Retina (tissue), 1 donor: Measurements from ENCODE around the gene EFHD2.
"Not testable (repeated sequence)": the region's sequence is repeated elsewhere in the genome, so short reads cannot be mapped to it uniquely, and the experiment has no call there.

ENCODE experiments used
- DNase-seq: peaks from one replicate; pipeline ENCODE4 v3.0.0-alpha.2; 2016

EFHD2 gene

DNA sequence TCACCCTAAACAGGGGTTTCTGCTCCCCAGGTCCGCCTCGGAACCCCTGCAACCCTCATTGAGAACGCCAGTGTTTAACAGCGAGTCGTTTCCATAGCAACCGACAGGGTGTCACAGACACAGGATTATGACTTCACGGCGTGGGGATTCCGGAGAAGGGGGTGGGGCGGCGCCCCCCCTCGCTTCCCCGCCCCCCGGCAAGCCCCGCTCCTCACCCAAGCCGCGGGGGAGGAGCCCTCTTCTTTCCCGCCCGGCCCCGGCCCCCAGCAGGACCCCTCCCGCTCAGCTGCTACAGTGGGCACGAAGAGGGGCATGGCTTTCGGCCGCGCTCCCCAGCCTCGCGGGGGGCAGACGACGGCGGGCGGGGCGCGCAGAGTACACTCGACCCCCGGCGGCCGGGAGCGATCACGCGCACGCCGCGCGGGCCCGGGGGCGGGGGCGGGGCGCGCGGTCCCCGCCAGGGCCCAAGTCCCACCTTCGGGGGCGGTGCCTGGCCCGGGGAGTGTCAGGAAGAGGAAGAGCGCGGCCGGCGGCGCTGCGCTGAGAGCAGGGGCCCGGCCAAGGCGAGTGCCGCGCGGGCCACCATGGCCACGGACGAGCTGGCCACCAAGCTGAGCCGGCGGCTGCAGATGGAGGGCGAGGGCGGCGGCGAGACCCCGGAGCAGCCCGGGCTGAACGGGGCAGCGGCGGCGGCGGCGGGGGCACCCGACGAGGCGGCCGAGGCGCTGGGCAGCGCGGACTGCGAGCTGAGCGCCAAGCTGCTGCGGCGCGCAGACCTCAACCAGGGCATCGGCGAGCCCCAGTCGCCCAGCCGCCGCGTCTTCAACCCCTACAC lies at the start of gene EFHD2:
Gene EFHD2, plus strand, starts transcription at position 501 of the 835 bp plus-strand sequence. Its CDS starts 84 bp downstream, at position 585.
- peak; percentile 94 for DNase-seq

GRCh38 chr1:15360700-15361099 lies 49.0 kb upstream of the EFHD2 start:
- DNase-seq: peak; percentile 87

GRCh38 chr1:15362096-15362736 lies 47.5 kb upstream of the EFHD2 start:
- no peak for DNase-seq

- DNase-seq: no peak
Measured at GRCh38 chr1:15362737-15363128, 47.0 kb upstream of the EFHD2 start.

- DNase-seq: no peak
Measured at GRCh38 chr1:15364740-15365139, 44.9 kb upstream of the EFHD2 start.

DNA sequence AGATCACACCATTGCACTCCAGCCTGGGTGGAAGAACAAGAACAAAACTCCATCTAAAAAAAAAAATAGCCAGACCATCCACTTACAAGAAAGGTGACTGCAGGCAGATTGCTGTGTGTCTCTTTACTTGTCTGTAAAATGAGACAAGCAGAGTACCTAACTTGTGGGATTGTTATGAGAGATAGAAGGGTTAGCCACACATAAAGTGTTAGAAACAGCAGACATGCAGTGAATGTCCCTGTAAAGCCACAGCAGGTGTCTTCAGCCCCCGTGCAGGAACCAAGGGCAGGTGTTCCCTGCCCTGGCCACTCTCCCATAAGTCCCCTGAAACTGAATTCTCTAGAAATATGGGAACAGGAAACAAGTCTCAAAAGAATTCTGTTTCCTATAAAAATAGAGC lies 40.8 kb upstream of the EFHD2 start:
- no peak for DNase-seq

DNA sequence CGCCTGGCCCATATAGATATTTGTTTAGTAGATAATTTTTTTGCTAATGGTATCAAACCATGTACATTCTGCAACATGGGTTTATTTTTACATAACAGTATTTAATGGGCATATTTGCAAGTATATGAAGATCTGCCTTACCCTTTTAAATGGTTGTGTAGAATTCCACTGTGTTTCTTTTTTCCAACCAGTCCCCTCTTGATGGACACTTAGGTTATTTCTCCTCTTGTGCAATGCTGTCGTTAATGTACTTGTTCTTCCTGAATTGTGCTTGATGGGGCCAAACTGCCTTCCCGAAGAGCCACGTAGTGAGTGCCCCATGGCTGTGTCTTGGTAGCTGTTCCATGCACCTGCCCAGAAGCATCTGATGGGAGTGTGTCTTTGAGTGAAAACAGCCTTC lies 39.4 kb upstream of the EFHD2 start:
- DNase-seq: no peak

GRCh38 chr1:15370781-15371520 lies 38.7 kb upstream of the EFHD2 start:
- DNase-seq: peak; percentile 55

GRCh38 chr1:15371610-15372545 lies 37.8 kb upstream of the EFHD2 start:
- DNase-seq: no peak

- DNase-seq: no peak
Measured at GRCh38 chr1:15378729-15379128, 31.0 kb upstream of the EFHD2 start.

DNA sequence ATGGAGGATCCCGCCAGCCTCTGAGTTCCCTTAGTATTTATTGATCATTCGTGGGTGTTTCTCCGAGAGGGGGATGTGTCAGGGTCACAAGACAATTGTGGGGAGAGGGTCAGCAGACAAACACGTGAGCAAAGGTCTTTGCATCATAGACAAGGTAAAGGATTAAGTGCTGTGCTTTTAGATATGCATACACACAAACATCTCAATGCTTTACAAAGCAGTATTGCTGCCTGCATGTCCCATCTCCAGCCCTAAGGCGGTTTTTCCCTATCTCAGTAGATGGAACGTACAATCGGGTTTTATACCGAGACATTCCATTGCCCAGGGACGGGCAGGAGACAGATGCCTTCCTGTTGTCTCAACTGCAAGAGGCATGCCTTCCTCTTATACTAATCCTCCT lies 30.5 kb upstream of the EFHD2 start:
- not testable (repeated sequence) for DNase-seq

GRCh38 chr1:15380601-15381508 lies 28.8 kb upstream of the EFHD2 start:
- DNase-seq: no peak

GRCh38 chr1:15381805-15382204 lies 27.9 kb upstream of the EFHD2 start:
- no peak for DNase-seq

GRCh38 chr1:15382601-15383518 lies 26.8 kb upstream of the EFHD2 start:
- DNase-seq: no peak

- no peak for DNase-seq
Measured at GRCh38 chr1:15383810-15384209, 25.9 kb upstream of the EFHD2 start.

- DNase-seq: peak; percentile 63
Measured at GRCh38 chr1:15384301-15384901, 25.3 kb upstream of the EFHD2 start.

DNA sequence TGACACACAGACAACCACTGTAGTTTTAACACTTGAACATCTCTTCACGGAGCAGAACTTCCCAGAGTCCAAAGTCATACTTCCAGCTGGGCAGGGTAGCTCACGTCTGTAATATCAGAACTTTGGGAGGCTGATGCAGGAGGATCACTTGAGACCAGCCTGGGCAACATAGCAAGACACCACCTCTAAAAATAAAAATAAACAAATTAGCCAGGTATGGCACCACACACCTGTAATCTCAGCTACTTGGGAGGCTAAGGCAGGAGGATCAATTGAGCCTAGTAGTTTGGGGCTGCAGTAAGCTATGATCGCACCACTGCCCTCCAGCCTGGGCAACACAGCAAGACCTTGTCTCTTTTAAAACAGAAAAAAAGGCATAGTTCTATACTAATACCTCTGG lies 24.3 kb upstream of the EFHD2 start:
- no peak for DNase-seq

GRCh38 chr1:15386164-15386749 lies 23.4 kb upstream of the EFHD2 start:
- DNase-seq: peak; percentile 72

- no peak for DNase-seq
Measured at GRCh38 chr1:15388201-15388880, 21.3 kb upstream of the EFHD2 start.
